AG04450 (cell line): Measurements from ENCODE around the gene RSPH10B. TPM values are rescaled to one million over a fixed set of nuclear protein-coding genes. Genes with fewer than 3 reads are reported as not detected.
"Not testable (repeated sequence)": the region's sequence is repeated elsewhere in the genome, so short reads cannot be mapped to it uniquely, and the experiment has no call there.

ENCODE experiments used
- CTCF ChIA-PET: fragments of 300-600, 350-600 bp; formaldehyde crosslinking; extraction: SDS; loops from one replicate; lab custom pipeline; 2022; ENCODE audit warnings: antibody characterized with exemption, inconsistent platforms; lab: Charles Lee
- POLR2A ChIA-PET: fragments of 350-600 bp; formaldehyde crosslinking; extraction: SDS; loops from one replicate; lab custom pipeline; 2021; ENCODE audit warnings: antibody characterized with exemption, inconsistent platforms; lab: Yijun Ruan, JAX
- DNase-seq: peaks from one replicate; pipeline ENCODE4 v3.0.0-alpha.2; 2011; ENCODE audit warnings: low read depth, low spot score
- H3K27ac ChIP-seq: one replicate; pipeline ENCODE4 v1.5.1; 2012; ENCODE audit warnings: low read depth, low read length, control low read depth
- H3K27me3 ChIP-seq: one replicate; pipeline ENCODE4 v1.6.0; 2012; ENCODE audit warnings: low read length; ENCODE audit not compliant: control insufficient read depth, insufficient read depth
- H3K4me3 ChIP-seq: 2 replicates; pipeline ENCODE4 v1.5.1; 2011; ENCODE audit warnings: mild to moderate bottlenecking, low read depth, low read length, control low read depth
- H3K9me3 ChIP-seq: 2 replicates; pipeline ENCODE4 v1.5.1; 2012; ENCODE audit warnings: low read length; ENCODE audit not compliant: control insufficient read depth, insufficient read depth
- CTCF ChIP-seq: IDR thresholded peaks from 2 replicates; pipeline ENCODE4 v1.5.1; 2011; ENCODE audit warnings: low read depth, low read length, control low read depth, inconsistent platforms
- polyA plus RNA-seq: library from polyadenylated mRNA; depleted of rRNA; stranded (reverse); fragments of >200 nt; gene quantifications from 2 replicates; pipeline ENCODE4 v1.2.3, GENCODE V29; 2011

The RSPH10B gene
- polyA plus RNA-seq, 1 experiment = 0.07 TPM

- Histone ChIP-seq H3K9me3 (no peaks in the 10 kb centered on the region; the same call in 1 of the 2 replicates), H3K27ac (peak within 1 kb of the TSS; percentile 90), H3K4me3 (peak within 1 kb of the TSS; percentile 89), H3K27me3 (no peaks in the 10 kb centered on the region)
- ChIA-PET POLR2A (interaction anchor here (0.5 to 1.0 kb wide), 7 partner anchors 13 to 167 kb away, joined by 3 to 6 read pairs (median 3); no protein-coding TSS in a partner anchor), CTCF (interaction anchor here (1.0 to 2.5 kb wide), 2 partner anchors 12 to 16 kb away, joined by 3 to 15 read pairs; no protein-coding TSS in a partner anchor)
- DNase-seq = peak; percentile 93
- 0 out of 2 replicates have a peak, but pooled peaks have one; percentile 6 for TF ChIP-seq CTCF
Observed at GRCh38 chr7:6008668-6009611, 38.5 kb upstream of the RSPH10B start, which contains the start of the genes AIMP2 and PMS2. Gene AIMP2 (plus strand): TSS chr7:6009272. CDS start chr7:6009364, 92 bp downstream. Gene PMS2 (minus strand): TSS chr7:6009049. CDS start chr7:6009019, 30 bp downstream.

- not testable (repeated sequence) for H3K9me3 ChIP-seq, DNase-seq, H3K27me3 ChIP-seq
- ChIA-PET POLR2A (interaction anchor here (0.6 kb wide), 1 partner anchor 17 kb away, joined by 4 read pairs; no protein-coding TSS in a partner anchor), CTCF (interaction anchor here (1.0 to 2.5 kb wide), 2 partner anchors 11 to 15 kb away, joined by 3 to 15 read pairs; no protein-coding TSS in a partner anchor)
- Histone ChIP-seq H3K27ac (peak overlapping the region; percentile 73), H3K4me3 (peak overlapping the region; percentile 89)
Observed at GRCh38 chr7:6007835-6008590, 37.5 kb upstream of the RSPH10B start.

GRCh38 chr7:6007386-6007785, 36.9 kb upstream of the RSPH10B start:
- no peak for TF ChIP-seq CTCF
- no peaks in the 10 kb centered on the region for H3K27me3 ChIP-seq
- CTCF ChIA-PET = interaction anchor here (2.5 kb wide), 1 partner anchor 10 kb away, joined by 15 read pairs; no protein-coding TSS in a partner anchor
- H3K9me3 ChIP-seq = no peaks in the 10 kb centered on the region; the same call in 1 of the 2 replicates
- no peak overlapping the region for H3K27ac ChIP-seq
- DNase-seq = no peak
- POLR2A ChIA-PET = no interaction called here
- no peak overlapping the region for H3K4me3 ChIP-seq

- no peaks in the 10 kb centered on the region for H3K27me3 ChIP-seq
- H3K9me3 ChIP-seq = no peaks in the 10 kb centered on the region
- TF ChIP-seq CTCF = peak; percentile 69
- DNase-seq = peak; percentile 32
- ChIA-PET CTCF (interaction anchor here (0.5 to 1.9 kb wide), 35 partner anchors 11 to 446 kb away, joined by 3 to 23 read pairs (median 4); partner anchors contain the start of genes AIMP2, ANKRD61 and PMS2), POLR2A (interaction anchor here (0.6 to 0.7 kb wide), 3 partner anchors 18 to 680 kb away, joined by 4 to 5 read pairs (median 4); no protein-coding TSS in a partner anchor)
- no peak overlapping the region for H3K27ac ChIP-seq
- no peak overlapping the region for H3K4me3 ChIP-seq
Observed at GRCh38 chr7:5997210-5997808, 26.8 kb upstream of the RSPH10B start.

GRCh38 chr7:5987061-5987460, 16.6 kb upstream of the RSPH10B start:
- H3K4me3 ChIP-seq, H3K27ac ChIP-seq, H3K9me3 ChIP-seq, DNase-seq, CTCF ChIA-PET, POLR2A ChIA-PET, H3K27me3 ChIP-seq: not testable (repeated sequence)

- CTCF ChIA-PET, DNase-seq, POLR2A ChIA-PET, H3K27ac ChIP-seq, H3K4me3 ChIP-seq, H3K27me3 ChIP-seq, H3K9me3 ChIP-seq: not testable (repeated sequence)
Observed at GRCh38 chr7:5979680-5980314, 9.3 kb upstream of the RSPH10B start.

- DNase-seq, POLR2A ChIA-PET, H3K27me3 ChIP-seq, H3K4me3 ChIP-seq, CTCF ChIA-PET, H3K27ac ChIP-seq, H3K9me3 ChIP-seq: not testable (repeated sequence)
Observed at GRCh38 chr7:5973580-5973979, 3.1 kb upstream of the RSPH10B start.
